ENCODE measurements around the gene AHRR.
A peak's percentile ranks its signal among the peaks of the same experiment; 100 is the strongest.
"Not testable (repeated sequence)": the region's sequence is repeated elsewhere in the genome, so short reads cannot be mapped to it uniquely, and the experiment has no call there.

AHRR gene

DNA sequence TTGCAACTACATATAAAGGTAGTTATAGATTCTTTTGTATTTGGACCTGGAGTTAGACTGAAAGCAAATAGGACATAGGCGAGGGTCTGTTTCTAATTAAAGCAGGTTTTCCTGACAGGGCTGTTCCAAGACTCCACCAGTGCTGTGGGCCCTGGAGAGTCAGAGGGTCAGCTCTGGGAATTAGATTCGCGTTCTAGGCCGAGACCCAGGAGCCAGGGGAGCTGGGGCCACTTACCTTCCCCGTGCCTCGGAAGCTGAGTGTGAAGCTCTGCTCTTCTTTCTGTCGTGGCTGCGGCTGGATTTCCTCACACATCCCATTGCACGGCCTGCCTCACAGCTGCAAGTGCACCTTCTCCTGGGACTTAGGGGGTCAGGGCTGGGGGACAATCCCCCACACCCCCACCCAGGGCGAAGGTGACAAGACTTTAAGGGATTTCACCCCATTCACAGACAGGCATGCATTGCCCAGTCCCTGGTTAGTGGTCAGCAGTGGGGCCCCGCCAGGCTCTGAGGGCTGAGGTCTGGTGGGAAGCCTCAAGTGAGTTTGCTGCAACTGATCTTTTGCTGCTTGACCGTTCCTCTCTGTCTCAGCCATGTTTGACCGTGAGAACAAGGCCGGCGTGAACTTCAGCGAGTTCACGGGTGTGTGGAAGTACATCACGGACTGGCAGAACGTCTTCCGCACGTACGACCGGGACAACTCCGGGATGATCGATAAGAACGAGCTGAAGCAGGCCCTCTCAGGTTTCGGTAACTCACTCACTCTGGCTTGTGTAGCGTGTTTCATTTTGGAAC is 15.3 kb upstream of the AHRR start:
- no peak for DNase-seq (ENCODE audit: low read depth)
- no peak overlapping the region for H3K4me3 ChIP-seq (ENCODE audit: low read depth, low read length)
- in situ Hi-C loops (cut with HindIII; ENCODE audit: low sequenced_read_pairs), result no loop called here
- TF ChIP-seq, protein P1, sequence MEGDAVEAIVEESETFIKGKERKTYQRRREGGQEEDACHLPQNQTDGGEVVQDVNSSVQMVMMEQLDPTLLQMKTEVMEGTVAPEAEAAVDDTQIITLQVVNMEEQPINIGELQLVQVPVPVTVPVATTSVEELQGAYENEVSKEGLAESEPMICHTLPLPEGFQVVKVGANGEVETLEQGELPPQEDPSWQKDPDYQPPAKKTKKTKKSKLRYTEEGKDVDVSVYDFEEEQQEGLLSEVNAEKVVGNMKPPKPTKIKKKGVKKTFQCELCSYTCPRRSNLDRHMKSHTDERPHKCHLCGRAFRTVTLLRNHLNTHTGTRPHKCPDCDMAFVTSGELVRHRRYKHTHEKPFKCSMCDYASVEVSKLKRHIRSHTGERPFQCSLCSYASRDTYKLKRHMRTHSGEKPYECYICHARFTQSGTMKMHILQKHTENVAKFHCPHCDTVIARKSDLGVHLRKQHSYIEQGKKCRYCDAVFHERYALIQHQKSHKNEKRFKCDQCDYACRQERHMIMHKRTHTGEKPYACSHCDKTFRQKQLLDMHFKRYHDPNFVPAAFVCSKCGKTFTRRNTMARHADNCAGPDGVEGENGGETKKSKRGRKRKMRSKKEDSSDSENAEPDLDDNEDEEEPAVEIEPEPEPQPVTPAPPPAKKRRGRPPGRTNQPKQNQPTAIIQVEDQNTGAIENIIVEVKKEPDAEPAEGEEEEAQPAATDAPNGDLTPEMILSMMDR (IDR thresholded peaks at IDR 0.05; ENCODE audit: low read depth, low read length, missing control alignments), result no peak

DNA sequence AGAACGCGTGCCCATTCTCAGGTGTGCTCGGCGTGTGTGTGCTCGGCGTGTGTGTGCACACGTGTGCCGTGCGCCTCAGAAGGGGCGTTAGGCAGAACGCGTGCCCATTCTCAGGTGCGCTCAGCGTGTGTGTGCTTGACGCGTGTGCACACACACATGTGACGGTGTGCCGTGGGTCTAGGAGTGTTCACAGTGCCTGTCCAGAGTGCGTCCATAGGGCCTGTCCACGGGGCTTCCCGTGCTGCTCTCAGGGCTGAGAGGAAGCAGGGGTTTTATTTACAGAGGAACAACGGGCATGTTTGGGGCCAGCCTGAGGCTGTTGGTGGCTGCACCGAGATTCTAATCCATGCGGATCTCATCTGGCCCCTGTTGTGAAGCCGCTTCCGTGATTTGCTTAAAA is 14.2 kb upstream of the AHRR start:
- TF ChIP-seq, protein P1 (IDR thresholded peaks at IDR 0.05; ENCODE audit: low read depth, low read length, missing control alignments), result no peak
- no peak overlapping the region for H3K4me3 ChIP-seq (ENCODE audit: low read depth, low read length)
- in situ Hi-C loops (cut with HindIII; ENCODE audit: low sequenced_read_pairs), result no loop called here
- DNase-seq (ENCODE audit: low read depth), result no peak

DNA sequence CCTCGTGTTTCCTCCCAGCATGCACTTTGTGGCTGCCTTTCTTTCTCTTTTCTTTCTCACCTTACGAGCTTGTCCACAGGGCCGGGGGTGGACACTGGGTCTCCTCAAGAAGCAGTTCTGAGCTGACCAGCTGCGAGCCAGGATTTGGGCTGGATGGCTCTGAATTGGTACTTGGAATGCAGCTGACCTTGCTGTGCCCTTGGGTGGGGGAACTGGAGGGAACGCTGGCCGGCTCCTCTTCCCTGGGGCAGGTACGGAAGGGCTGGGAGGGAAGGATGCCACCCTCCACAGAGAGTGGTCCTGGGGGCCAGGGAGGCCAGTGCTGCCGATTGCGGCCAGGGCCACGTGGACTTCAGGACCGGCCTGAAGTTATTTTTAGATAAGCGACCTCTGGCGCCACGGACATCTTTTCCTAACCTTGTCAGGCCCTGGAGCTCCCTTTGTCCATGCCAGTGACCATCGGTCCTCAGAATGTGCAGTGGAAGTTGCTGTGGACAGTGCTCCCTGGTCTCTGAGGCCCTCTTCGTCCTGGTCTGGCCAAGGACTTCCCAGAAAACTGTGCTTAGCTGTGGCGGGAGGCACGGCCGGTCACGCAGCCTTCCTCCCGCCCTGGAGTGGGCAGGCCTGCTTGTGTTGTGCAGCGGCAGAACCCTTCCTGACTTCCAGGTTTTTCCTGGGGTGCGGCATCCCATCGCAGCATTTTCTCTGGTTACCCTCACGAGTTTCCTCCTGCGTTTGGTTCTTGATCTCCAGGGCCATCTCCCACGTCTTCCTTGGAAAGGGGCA is 13.5 kb upstream of the AHRR start:
- TF ChIP-seq, protein P1 (IDR thresholded peaks at IDR 0.05; ENCODE audit: low read depth, low read length, missing control alignments), result no peak
- in situ Hi-C loops (cut with HindIII; ENCODE audit: low sequenced_read_pairs), result no loop called here
- H3K4me3 ChIP-seq (ENCODE audit: low read depth, low read length), result no peak overlapping the region
- no peak for DNase-seq (ENCODE audit: low read depth)

DNA sequence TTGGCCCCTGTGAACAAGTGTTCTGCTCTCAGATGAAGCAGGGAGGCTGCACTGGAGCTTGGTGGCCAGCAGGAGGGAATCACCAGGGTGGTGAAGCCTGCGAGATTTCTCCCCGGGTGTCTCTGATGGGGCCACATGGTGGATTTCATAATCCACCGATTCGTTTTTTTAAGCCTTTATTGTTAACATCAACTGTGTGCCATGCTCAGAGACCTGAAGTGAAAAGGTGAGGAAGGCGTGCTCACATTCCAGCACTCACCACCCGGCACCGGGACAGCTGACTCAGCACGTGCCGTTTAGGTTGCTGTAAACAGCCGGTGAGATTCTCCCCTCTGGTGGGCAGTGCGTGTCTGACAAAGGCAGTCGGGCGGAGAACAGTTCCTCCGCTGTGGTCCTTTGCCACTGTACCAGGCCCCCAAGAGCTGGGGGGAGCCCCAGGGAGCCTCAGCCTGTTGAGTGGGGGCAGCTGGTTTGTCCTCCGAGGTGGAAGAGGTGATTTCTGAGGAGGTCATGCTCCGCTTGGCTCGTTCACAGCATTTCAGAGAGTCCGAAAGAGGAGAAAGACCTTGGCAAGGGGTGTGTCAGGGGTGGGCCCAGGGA is 12.7 kb upstream of the AHRR start:
- DNase-seq (ENCODE audit: low read depth), result peak; percentile 22

DNA sequence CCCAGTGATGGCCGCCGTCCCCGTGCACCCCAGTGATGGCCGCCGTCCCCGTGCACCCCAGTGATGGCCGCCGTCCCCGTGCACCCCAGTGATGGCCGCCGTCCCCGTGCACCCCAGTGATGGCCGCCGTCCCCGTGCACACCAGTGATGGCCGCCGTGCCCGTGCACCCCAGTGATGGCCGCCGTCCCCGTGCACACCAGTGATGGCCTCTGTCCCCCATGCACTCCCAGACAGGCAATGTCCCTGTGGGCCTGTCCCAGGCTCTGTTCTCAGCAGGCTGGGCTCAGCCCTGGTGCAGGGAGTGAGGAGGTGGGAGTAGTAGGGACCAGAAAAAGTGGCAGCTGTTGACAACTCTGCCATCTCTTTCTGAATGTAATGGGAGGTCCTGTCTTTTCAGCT is 11.7 kb upstream of the AHRR start:
- in situ Hi-C loops (cut with HindIII; ENCODE audit: low sequenced_read_pairs); DNase-seq (ENCODE audit: low read depth): not testable (repeated sequence)

More for the DNA sequence above, 12.7 kb upstream of the AHRR start:
- no peak overlapping the region for H3K4me3 ChIP-seq (ENCODE audit: low read depth, low read length)
- in situ Hi-C loops (cut with HindIII; ENCODE audit: low sequenced_read_pairs), result no loop called here
- TF ChIP-seq, protein P1 (IDR thresholded peaks at IDR 0.05; ENCODE audit: low read depth, low read length, missing control alignments), result peak; percentile 61

DNA sequence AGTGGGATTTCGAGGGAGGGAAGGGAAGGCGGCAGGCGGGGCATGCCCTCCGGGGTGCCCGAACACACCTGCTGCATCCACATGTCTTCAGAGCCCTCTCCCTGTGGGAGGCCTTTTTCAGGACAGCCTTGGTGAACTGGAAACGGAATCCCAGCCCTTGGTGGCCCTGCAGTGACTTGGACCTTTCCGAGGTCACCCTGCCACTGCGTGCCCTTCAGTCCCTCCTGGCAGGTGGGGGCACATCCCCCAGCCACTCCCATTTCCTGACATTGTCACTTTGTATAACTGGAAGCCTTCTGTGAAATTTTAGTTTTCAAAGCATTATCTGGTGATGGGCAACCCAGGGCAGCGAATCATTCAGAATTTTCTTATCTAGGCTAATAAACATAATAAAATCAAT is 11.0 kb upstream of the AHRR start:
- in situ Hi-C loops (cut with HindIII; ENCODE audit: low sequenced_read_pairs), result no loop called here
- H3K4me3 ChIP-seq (ENCODE audit: low read depth, low read length), result no peak overlapping the region
- TF ChIP-seq, protein P1 (IDR thresholded peaks at IDR 0.05; ENCODE audit: low read depth, low read length, missing control alignments), result no peak

More for the DNA sequence above, 11.7 kb upstream of the AHRR start:
- H3K4me3 ChIP-seq (ENCODE audit: low read depth, low read length), result not testable (repeated sequence)

More for the DNA sequence above, 11.0 kb upstream of the AHRR start:
- DNase-seq (ENCODE audit: low read depth), result no peak
